ENCODE results near the gene ZBTB16.

DNA sequence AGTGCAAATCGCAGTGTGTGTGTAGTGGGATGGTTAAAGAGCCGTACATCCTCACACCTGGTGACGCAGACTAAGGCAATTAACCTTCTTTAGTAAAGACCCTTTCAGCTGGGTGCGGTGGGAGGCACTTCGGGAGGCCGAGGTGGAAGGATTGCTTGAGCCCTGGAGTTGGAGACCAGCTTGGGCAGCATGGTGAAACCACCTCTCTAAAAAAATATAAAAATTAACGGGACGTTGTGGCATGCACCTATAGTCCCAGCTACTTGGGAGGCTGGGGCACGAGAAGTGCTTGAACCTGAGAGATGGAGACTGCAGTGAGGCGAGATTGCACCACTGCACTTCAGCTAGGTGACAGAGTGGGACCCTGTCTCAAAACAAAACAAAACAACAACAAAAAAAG lies 31.5 kb downstream of the ZBTB16 start:
- TF ChIP-seq, protein P1, sequence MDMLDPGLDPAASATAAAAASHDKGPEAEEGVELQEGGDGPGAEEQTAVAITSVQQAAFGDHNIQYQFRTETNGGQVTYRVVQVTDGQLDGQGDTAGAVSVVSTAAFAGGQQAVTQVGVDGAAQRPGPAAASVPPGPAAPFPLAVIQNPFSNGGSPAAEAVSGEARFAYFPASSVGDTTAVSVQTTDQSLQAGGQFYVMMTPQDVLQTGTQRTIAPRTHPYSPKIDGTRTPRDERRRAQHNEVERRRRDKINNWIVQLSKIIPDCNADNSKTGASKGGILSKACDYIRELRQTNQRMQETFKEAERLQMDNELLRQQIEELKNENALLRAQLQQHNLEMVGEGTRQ (IDR thresholded peaks at IDR 0.05; ENCODE audit: low read depth, low read length), result no peak
- TF ChIP-seq, protein P2, sequence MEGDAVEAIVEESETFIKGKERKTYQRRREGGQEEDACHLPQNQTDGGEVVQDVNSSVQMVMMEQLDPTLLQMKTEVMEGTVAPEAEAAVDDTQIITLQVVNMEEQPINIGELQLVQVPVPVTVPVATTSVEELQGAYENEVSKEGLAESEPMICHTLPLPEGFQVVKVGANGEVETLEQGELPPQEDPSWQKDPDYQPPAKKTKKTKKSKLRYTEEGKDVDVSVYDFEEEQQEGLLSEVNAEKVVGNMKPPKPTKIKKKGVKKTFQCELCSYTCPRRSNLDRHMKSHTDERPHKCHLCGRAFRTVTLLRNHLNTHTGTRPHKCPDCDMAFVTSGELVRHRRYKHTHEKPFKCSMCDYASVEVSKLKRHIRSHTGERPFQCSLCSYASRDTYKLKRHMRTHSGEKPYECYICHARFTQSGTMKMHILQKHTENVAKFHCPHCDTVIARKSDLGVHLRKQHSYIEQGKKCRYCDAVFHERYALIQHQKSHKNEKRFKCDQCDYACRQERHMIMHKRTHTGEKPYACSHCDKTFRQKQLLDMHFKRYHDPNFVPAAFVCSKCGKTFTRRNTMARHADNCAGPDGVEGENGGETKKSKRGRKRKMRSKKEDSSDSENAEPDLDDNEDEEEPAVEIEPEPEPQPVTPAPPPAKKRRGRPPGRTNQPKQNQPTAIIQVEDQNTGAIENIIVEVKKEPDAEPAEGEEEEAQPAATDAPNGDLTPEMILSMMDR (conservative IDR thresholded peaks at IDR 0.05; ENCODE audit: low read depth, low read length), result no peak
- TF ChIP-seq MXI1 (IDR thresholded peaks at IDR 0.05; ENCODE audit: borderline replicate concordance, low read depth, low read length) (no peak), RFX5 (IDR thresholded peaks at IDR 0.05; ENCODE audit: low read depth, low read length) (no peak), FOS (IDR thresholded peaks at IDR 0.05; ENCODE audit: low read depth, low read length) (no peak), MAZ (IDR thresholded peaks at IDR 0.05; ENCODE audit: borderline replicate concordance, low read depth, low read length) (no peak), RAD21 (IDR thresholded peaks at IDR 0.05; ENCODE audit: low read length) (no peak), POLR2A (IDR thresholded peaks at IDR 0.05; ENCODE audit: low read depth, low read length) (no peak), SMC3 (IDR thresholded peaks at IDR 0.05; ENCODE audit: low read depth, low read length) (no peak), MAFK (IDR thresholded peaks at IDR 0.05; ENCODE audit: low read depth, low read length) (no peak), CEBPB (IDR thresholded peaks at IDR 0.05; ENCODE audit: low read depth, low read length) (no peak), CHD1 (IDR thresholded peaks at IDR 0.05; ENCODE audit: low read depth, low read length) (no peak)
- TF ChIP-seq, protein P3, sequence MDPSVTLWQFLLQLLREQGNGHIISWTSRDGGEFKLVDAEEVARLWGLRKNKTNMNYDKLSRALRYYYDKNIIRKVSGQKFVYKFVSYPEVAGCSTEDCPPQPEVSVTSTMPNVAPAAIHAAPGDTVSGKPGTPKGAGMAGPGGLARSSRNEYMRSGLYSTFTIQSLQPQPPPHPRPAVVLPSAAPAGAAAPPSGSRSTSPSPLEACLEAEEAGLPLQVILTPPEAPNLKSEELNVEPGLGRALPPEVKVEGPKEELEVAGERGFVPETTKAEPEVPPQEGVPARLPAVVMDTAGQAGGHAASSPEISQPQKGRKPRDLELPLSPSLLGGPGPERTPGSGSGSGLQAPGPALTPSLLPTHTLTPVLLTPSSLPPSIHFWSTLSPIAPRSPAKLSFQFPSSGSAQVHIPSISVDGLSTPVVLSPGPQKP (IDR thresholded peaks at IDR 0.05; ENCODE audit: borderline replicate concordance, low read depth, low read length), result no peak

Data from IMR-90 (cell line).